ENCODE results near the gene CNDP1. TPM values are rescaled to one million over a fixed set of nuclear protein-coding genes. Genes with fewer than 3 reads are reported as not detected.

CNDP1 gene
- total and polyA plus RNA-seq, 4 donors: 0.61 to 2.4 (median 1.2) TPM

GRCh38 chr18:74626049-74626874 lies 92.0 kb downstream of the CNDP1 start:
- no peaks in the 10 kb centered on the region for H3K4me1 ChIP-seq (ENCODE audit: control insufficient read depth, insufficient read depth, low read length)
- DNase-seq (ENCODE audit: low read depth in 4 of 6, low spot score in 6 of 6): no peak
- H3K4me3 ChIP-seq (ENCODE audit: low read depth, low read length): no peak overlapping the region
- 94% methylated on average over 2 of the region's 9 CpGs for WGBS (ENCODE audit: insufficient coverage)
- H3K36me3 ChIP-seq (ENCODE audit: control insufficient read depth, insufficient read depth, low read length): no peaks in the 10 kb centered on the region
- H3K9me3 ChIP-seq (ENCODE audit: control insufficient read depth, insufficient read depth, low read length): no peaks in the 10 kb centered on the region
- no peaks in the 10 kb centered on the region for H3K27me3 ChIP-seq (ENCODE audit: control insufficient read depth, insufficient read depth, low read length)
- no peak overlapping the region for H3K27ac ChIP-seq (ENCODE audit: low read depth, low read length)

GRCh38 chr18:74630804-74631203 lies 96.5 kb downstream of the CNDP1 start:
- no peaks in the 10 kb centered on the region for H3K27me3 ChIP-seq (ENCODE audit: control insufficient read depth, insufficient read depth, low read length)
- peaks cover 4% of the 10 kb centered on the region for H3K36me3 ChIP-seq (ENCODE audit: control insufficient read depth, insufficient read depth, low read length)
- H3K4me1 ChIP-seq (ENCODE audit: control insufficient read depth, insufficient read depth, low read length): no peaks in the 10 kb centered on the region
- 90% methylated on average over 1 of the region's 6 CpGs for WGBS (ENCODE audit: insufficient coverage)
- no peak for DNase-seq (ENCODE audit: low read depth in 4 of 6, low spot score in 6 of 6)
- no peak overlapping the region for H3K27ac ChIP-seq (ENCODE audit: low read depth, low read length)
- H3K4me3 ChIP-seq (ENCODE audit: low read depth, low read length): no peak overlapping the region
- H3K9me3 ChIP-seq (ENCODE audit: control insufficient read depth, insufficient read depth, low read length): no peaks in the 10 kb centered on the region

- H3K36me3 ChIP-seq (ENCODE audit: control insufficient read depth, insufficient read depth, low read length): peaks cover 4% of the 10 kb centered on the region
- DNase-seq (ENCODE audit: low read depth in 4 of 6, low spot score in 6 of 6): peak in 1 of 6 donors; percentile 83
- no peak overlapping the region for H3K27ac ChIP-seq (ENCODE audit: low read depth, low read length)
- WGBS (ENCODE audit: insufficient coverage): 41% methylated on average over 2 of the region's 2 CpGs
- H3K9me3 ChIP-seq (ENCODE audit: control insufficient read depth, insufficient read depth, low read length): no peaks in the 10 kb centered on the region
- H3K4me1 ChIP-seq (ENCODE audit: control insufficient read depth, insufficient read depth, low read length): no peaks in the 10 kb centered on the region
- no peaks in the 10 kb centered on the region for H3K27me3 ChIP-seq (ENCODE audit: control insufficient read depth, insufficient read depth, low read length)
- no peak overlapping the region for H3K4me3 ChIP-seq (ENCODE audit: low read depth, low read length)
These were observed 96.9 kb downstream of the CNDP1 start for GRCh38 chr18:74631212-74631611.

- Histone ChIP-seq H3K4me1 (ENCODE audit: control insufficient read depth, insufficient read depth, low read length) (no peaks in the 10 kb centered on the region), H3K27ac (ENCODE audit: low read depth, low read length) (no peak overlapping the region), H3K27me3 (ENCODE audit: control insufficient read depth, insufficient read depth, low read length) (no peaks in the 10 kb centered on the region), H3K9me3 (ENCODE audit: control insufficient read depth, insufficient read depth, low read length) (no peaks in the 10 kb centered on the region), H3K36me3 (ENCODE audit: control insufficient read depth, insufficient read depth, low read length) (peaks cover 4% of the 10 kb centered on the region), H3K4me3 (ENCODE audit: low read depth, low read length) (no peak overlapping the region)
- WGBS (ENCODE audit: insufficient coverage): 91% methylated on average over 8 of the region's 13 CpGs
- DNase-seq (ENCODE audit: low read depth in 4 of 6, low spot score in 6 of 6): no peak
These were observed 97.5 kb downstream of the CNDP1 start for GRCh38 chr18:74631623-74632350.

GRCh38 chr18:74632351-74632679 lies 98.0 kb downstream of the CNDP1 start:
- H3K27ac ChIP-seq (ENCODE audit: low read depth, low read length): no peak overlapping the region
- no peaks in the 10 kb centered on the region for H3K9me3 ChIP-seq (ENCODE audit: control insufficient read depth, insufficient read depth, low read length)
- no peak overlapping the region for H3K4me3 ChIP-seq (ENCODE audit: low read depth, low read length)
- no peaks in the 10 kb centered on the region for H3K27me3 ChIP-seq (ENCODE audit: control insufficient read depth, insufficient read depth, low read length)
- peaks cover 4% of the 10 kb centered on the region for H3K36me3 ChIP-seq (ENCODE audit: control insufficient read depth, insufficient read depth, low read length)
- WGBS (ENCODE audit: insufficient coverage): 90% methylated on average over 6 of the region's 6 CpGs
- H3K4me1 ChIP-seq (ENCODE audit: control insufficient read depth, insufficient read depth, low read length): no peaks in the 10 kb centered on the region
- DNase-seq (ENCODE audit: low read depth in 4 of 6, low spot score in 6 of 6): no peak

GRCh38 chr18:74632856-74633255 lies 98.6 kb downstream of the CNDP1 start:
- Histone ChIP-seq H3K9me3 (ENCODE audit: control insufficient read depth, insufficient read depth, low read length) (no peaks in the 10 kb centered on the region), H3K4me1 (ENCODE audit: control insufficient read depth, insufficient read depth, low read length) (no peaks in the 10 kb centered on the region), H3K4me3 (ENCODE audit: low read depth, low read length) (no peak overlapping the region), H3K27me3 (ENCODE audit: control insufficient read depth, insufficient read depth, low read length) (no peaks in the 10 kb centered on the region), H3K36me3 (ENCODE audit: control insufficient read depth, insufficient read depth, low read length) (peaks cover 4% of the 10 kb centered on the region), H3K27ac (ENCODE audit: low read depth, low read length) (no peak overlapping the region)
- whole genome bisulfite sequencing (ENCODE audit: insufficient coverage): 86% methylated on average over 1 of the region's 4 CpGs
- DNase-seq (ENCODE audit: low read depth in 4 of 6, low spot score in 6 of 6): no peak

GRCh38 chr18:74633652-74634352 lies 99.5 kb downstream of the CNDP1 start:
- no peak overlapping the region for H3K4me3 ChIP-seq (ENCODE audit: low read depth, low read length)
- WGBS (ENCODE audit: insufficient coverage): 99% methylated on average over 12 of the region's 13 CpGs
- H3K36me3 ChIP-seq (ENCODE audit: control insufficient read depth, insufficient read depth, low read length): peaks cover 4% of the 10 kb centered on the region
- no peaks in the 10 kb centered on the region for H3K4me1 ChIP-seq (ENCODE audit: control insufficient read depth, insufficient read depth, low read length)
- H3K27ac ChIP-seq (ENCODE audit: low read depth, low read length): no peak overlapping the region
- no peak for DNase-seq (ENCODE audit: low read depth in 4 of 6, low spot score in 6 of 6)
- H3K27me3 ChIP-seq (ENCODE audit: control insufficient read depth, insufficient read depth, low read length): no peaks in the 10 kb centered on the region
- H3K9me3 ChIP-seq (ENCODE audit: control insufficient read depth, insufficient read depth, low read length): no peaks in the 10 kb centered on the region

GRCh38 chr18:74635224-74635975 lies 101.1 kb downstream of the CNDP1 start:
- WGBS (ENCODE audit: insufficient coverage): 71% methylated on average over 6 of the region's 15 CpGs
- peaks cover 4% of the 10 kb centered on the region for H3K36me3 ChIP-seq (ENCODE audit: control insufficient read depth, insufficient read depth, low read length)
- H3K27me3 ChIP-seq (ENCODE audit: control insufficient read depth, insufficient read depth, low read length): no peaks in the 10 kb centered on the region
- H3K27ac ChIP-seq (ENCODE audit: low read depth, low read length): no peak overlapping the region
- no peaks in the 10 kb centered on the region for H3K9me3 ChIP-seq (ENCODE audit: control insufficient read depth, insufficient read depth, low read length)
- H3K4me3 ChIP-seq (ENCODE audit: low read depth, low read length): no peak overlapping the region
- H3K4me1 ChIP-seq (ENCODE audit: control insufficient read depth, insufficient read depth, low read length): no peaks in the 10 kb centered on the region
- DNase-seq (ENCODE audit: low read depth in 4 of 6, low spot score in 6 of 6): no peak
